ENCODE results near the gene SCIN. TPM values are rescaled to one million over a fixed set of nuclear protein-coding genes. Genes with fewer than 3 reads are reported as not detected.
A peak's percentile ranks its signal among the peaks of the same experiment; 100 is the strongest.

SCIN gene
- total RNA-seq, 4 donors from 2014 or later: 9.1 to 257 (median 208) TPM

DNA sequence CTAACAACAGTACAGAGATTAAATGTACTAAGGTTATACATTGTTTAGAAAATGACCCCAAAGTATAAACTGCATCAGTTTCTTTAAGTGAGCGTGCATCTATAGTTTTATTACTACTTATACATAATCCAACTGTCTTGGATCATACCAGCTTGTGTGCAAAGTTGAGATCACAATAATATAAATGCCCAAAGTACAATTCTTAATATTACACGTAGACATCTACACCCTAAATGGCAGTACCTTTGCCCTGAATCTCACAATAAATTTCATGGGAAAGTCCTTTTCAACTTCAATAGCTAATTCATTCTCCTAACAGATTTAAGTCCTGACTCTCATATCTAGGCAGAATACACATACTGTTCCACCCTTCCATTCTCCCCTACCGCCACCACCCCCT lies 11.8 kb downstream of the SCIN start:
- peak overlapping the region in 3 of 4 donors; percentile 30 to 76 (median 50) for H3K27ac ChIP-seq
- no peaks in the 10 kb centered on the region for H3K27me3 ChIP-seq
- TF ChIP-seq, protein P1, sequence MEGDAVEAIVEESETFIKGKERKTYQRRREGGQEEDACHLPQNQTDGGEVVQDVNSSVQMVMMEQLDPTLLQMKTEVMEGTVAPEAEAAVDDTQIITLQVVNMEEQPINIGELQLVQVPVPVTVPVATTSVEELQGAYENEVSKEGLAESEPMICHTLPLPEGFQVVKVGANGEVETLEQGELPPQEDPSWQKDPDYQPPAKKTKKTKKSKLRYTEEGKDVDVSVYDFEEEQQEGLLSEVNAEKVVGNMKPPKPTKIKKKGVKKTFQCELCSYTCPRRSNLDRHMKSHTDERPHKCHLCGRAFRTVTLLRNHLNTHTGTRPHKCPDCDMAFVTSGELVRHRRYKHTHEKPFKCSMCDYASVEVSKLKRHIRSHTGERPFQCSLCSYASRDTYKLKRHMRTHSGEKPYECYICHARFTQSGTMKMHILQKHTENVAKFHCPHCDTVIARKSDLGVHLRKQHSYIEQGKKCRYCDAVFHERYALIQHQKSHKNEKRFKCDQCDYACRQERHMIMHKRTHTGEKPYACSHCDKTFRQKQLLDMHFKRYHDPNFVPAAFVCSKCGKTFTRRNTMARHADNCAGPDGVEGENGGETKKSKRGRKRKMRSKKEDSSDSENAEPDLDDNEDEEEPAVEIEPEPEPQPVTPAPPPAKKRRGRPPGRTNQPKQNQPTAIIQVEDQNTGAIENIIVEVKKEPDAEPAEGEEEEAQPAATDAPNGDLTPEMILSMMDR (IDR thresholded peaks at IDR 0.05): no peak
- TF ChIP-seq POLR2A (IDR thresholded peaks at IDR 0.05): no peak
- H3K4me1 ChIP-seq: peaks cover 0 to 18% (median 2%) of the 10 kb centered on the region in 4 donors
- H3K9me3 ChIP-seq: no peaks in the 10 kb centered on the region
- peaks cover 0 to 14% (median 3%) of the 10 kb centered on the region in 3 donors for H3K36me3 ChIP-seq
- no peak for DNase-seq
- H3K4me3 ChIP-seq: no peak overlapping the region

DNA sequence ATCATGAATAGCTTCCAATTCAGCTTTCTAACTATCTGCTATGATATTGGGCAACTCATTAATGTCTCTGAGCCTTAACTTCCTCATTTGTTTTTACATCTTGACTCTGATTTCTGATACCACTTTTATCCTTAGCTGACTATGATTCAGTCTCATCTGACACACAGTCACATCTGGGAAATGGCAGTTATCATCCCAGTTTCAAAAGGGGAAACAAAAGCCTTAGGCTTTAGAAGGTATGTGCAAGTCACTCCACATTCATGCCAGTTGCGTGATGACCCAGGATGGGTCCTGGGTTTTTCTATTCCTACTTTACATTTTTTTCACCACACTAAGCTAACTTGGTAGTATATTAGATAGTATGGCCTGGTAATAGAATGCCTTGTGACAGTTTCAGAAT lies 12.7 kb downstream of the SCIN start:
- Histone ChIP-seq H3K27ac (peak overlapping the region in 3 of 4 donors; percentile 30 to 76 (median 50)), H3K27me3 (no peaks in the 10 kb centered on the region), H3K4me1 (peaks cover 0 to 18% (median 2%) of the 10 kb centered on the region in 4 donors), H3K36me3 (peaks cover 0 to 15% (median 3%) of the 10 kb centered on the region in 3 donors), H3K9me3 (no peaks in the 10 kb centered on the region), H3K4me3 (no peak overlapping the region)
- DNase-seq: no peak
- TF ChIP-seq, protein P1 (IDR thresholded peaks at IDR 0.05): no peak
- TF ChIP-seq POLR2A (IDR thresholded peaks at IDR 0.05): no peak

DNA sequence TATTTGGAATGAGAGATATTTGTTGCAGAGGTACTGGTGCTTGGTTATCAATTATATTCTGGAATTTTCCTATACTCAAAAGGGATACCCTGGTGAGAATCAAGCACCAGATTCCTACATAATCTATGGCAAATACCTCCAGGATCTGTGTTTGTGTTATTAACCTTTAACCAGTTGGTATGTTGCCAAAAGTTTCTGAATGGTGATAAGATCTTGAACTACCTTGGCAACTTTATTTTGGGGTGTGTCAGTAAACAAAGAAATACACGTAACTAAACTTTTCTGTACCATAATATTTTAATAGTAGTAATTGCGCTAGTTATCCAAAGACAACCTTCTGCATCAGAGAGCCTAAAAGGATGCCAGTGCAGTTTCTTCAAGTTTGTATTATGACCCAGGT lies 13.4 kb downstream of the SCIN start:
- TF ChIP-seq POLR2A (IDR thresholded peaks at IDR 0.05): no peak
- TF ChIP-seq, protein P1 (IDR thresholded peaks at IDR 0.05): no peak
- peaks cover 0 to 15% (median 3%) of the 10 kb centered on the region in 3 donors for H3K36me3 ChIP-seq
- no peaks in the 10 kb centered on the region for H3K27me3 ChIP-seq
- no peaks in the 10 kb centered on the region for H3K9me3 ChIP-seq
- no peak for DNase-seq
- peaks cover 0 to 18% (median 2%) of the 10 kb centered on the region in 4 donors for H3K4me1 ChIP-seq
- no peak overlapping the region for H3K4me3 ChIP-seq
- peak overlapping the region in 3 of 4 donors; percentile 30 to 76 (median 50) for H3K27ac ChIP-seq

DNA sequence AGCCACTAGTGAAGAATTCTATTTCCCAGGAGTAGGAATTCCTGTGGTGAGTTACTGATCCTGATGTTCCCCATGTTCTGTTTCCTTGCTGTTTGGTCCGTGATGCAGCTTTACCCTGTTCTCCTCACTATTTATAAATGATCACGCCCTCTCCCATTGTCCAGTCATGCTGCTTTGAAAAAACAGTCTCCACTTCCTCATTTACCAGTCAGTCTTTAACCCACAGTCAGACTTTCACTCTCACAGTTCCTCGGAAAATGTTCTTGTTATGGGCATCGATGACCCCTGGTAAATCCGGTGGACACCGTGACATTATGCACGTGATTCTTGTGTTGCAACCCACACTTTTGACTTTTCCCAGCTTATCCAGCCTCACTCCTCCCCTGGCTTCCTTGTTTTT lies 14.4 kb downstream of the SCIN start:
- no peaks in the 10 kb centered on the region for H3K27me3 ChIP-seq
- H3K4me1 ChIP-seq: peaks cover 0 to 18% (median 2%) of the 10 kb centered on the region in 4 donors
- H3K36me3 ChIP-seq: peaks cover 0 to 15% (median 3%) of the 10 kb centered on the region in 3 donors
- TF ChIP-seq, protein P1 (IDR thresholded peaks at IDR 0.05): no peak
- peak in 1 of 2 donors; percentile 34 for TF ChIP-seq POLR2A (IDR thresholded peaks at IDR 0.05)
- peak in 1 of 3 donors; percentile 53 for DNase-seq
- no peak overlapping the region for H3K4me3 ChIP-seq
- H3K27ac ChIP-seq: peak overlapping the region in 2 of 4 donors; percentile 60 to 76
- H3K9me3 ChIP-seq: no peaks in the 10 kb centered on the region

DNA sequence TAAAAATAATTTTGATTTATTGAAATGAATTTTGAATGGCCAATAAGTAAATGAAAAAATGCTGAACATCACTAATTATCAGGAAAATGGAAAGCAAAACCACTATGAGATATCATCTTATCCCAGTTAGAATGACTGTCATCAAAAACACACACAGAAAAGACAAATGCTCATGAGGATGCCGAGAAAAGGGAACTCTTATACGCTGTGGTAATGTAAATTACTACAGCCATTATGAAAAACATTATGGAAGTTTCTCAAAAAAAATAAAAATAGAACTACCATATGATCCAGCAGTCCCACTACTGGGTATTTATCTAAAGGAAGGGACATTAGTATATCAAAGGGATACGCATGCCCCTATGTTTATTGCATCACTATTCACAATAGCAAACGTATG lies 15.8 kb downstream of the SCIN start:
- Histone ChIP-seq H3K27me3 (no peaks in the 10 kb centered on the region), H3K4me3 (no peak overlapping the region), H3K27ac (no peak overlapping the region), H3K9me3 (no peaks in the 10 kb centered on the region), H3K4me1 (peaks cover 0 to 12% (median 2%) of the 10 kb centered on the region in 4 donors), H3K36me3 (peaks cover 0 to 11% (median 3%) of the 10 kb centered on the region in 3 donors)
- DNase-seq: no peak
- TF ChIP-seq POLR2A (IDR thresholded peaks at IDR 0.05): no peak
- TF ChIP-seq, protein P1 (IDR thresholded peaks at IDR 0.05): no peak

Measured in Peyer's patch (tissue), 4 donors.